WI38 (cell line): ENCODE data around the gene TTC28.

ENCODE experiments used
- H3K4me3 ChIP-seq: 2 replicates; pipeline ENCODE4 v1.5.1; 2011; ENCODE audit warnings: low read depth, mild to moderate bottlenecking, control low read depth, low read length
- TF ChIP-seq, protein P1 (sequence below): IDR thresholded peaks from 2 replicates; pipeline ENCODE4 v1.5.1; 2012; ENCODE audit warnings: low read depth, mild to moderate bottlenecking, control low read depth, low read length

The TTC28 gene

DNA sequence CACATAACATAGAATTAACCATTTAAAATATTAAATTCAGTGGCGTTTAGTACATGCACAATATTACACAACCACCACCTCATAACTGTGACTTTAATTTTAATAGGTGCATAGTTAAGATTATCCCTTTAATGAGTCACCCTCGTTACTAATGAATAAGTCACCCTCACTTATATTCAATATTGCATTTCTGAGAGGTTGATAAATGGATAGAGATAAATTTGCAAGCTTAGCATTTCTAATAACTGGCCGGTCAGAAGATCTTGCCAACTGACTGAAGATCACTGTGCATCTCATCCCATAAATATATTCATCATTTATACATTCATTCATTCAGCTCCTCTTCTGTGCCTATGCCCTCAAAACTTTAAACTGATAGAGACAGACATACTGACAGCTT lies 243.7 kb downstream of the TTC28 start:
- TF ChIP-seq, protein P1, sequence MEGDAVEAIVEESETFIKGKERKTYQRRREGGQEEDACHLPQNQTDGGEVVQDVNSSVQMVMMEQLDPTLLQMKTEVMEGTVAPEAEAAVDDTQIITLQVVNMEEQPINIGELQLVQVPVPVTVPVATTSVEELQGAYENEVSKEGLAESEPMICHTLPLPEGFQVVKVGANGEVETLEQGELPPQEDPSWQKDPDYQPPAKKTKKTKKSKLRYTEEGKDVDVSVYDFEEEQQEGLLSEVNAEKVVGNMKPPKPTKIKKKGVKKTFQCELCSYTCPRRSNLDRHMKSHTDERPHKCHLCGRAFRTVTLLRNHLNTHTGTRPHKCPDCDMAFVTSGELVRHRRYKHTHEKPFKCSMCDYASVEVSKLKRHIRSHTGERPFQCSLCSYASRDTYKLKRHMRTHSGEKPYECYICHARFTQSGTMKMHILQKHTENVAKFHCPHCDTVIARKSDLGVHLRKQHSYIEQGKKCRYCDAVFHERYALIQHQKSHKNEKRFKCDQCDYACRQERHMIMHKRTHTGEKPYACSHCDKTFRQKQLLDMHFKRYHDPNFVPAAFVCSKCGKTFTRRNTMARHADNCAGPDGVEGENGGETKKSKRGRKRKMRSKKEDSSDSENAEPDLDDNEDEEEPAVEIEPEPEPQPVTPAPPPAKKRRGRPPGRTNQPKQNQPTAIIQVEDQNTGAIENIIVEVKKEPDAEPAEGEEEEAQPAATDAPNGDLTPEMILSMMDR = no peak
- H3K4me3 ChIP-seq = no peak overlapping the region

DNA sequence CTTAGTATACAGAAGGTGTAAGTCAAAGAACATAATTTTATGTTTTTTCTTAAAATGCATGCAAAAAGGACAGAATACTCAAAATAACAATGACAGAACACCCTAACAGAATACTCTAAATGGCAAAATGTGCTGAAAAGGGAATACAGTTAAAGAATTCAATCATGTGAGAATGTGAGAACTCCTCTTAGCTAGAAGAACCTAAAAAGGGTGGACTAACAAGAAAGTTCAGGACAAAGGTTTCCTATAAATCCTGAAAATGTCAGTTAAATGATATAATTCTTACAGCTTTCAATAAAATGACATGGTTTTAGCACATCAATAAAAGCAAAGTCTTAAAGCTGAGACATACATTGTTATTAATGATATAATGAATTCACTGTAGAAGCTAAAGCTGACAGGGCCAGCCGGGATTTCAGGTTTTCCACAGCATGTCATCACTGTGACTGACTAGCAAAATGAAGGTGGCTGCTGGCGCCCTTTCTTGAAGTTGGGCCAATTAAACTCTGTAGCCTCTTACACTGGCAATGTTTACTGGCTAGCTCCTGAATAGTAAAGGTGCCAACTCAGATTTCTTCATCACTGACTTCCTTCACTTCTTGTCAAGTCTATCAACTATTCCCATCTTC lies 244.4 kb downstream of the TTC28 start:
- no peak overlapping the region for H3K4me3 ChIP-seq
- TF ChIP-seq, protein P1 = no peak

- TF ChIP-seq, protein P1 = no peak
- H3K4me3 ChIP-seq = no peak overlapping the region
These were observed 249.1 kb downstream of the TTC28 start for GRCh38 chr22:28430466-28431025.

- TF ChIP-seq, protein P1 = no peak
These were observed 249.9 kb downstream of the TTC28 start for GRCh38 chr22:28429711-28430110.

DNA sequence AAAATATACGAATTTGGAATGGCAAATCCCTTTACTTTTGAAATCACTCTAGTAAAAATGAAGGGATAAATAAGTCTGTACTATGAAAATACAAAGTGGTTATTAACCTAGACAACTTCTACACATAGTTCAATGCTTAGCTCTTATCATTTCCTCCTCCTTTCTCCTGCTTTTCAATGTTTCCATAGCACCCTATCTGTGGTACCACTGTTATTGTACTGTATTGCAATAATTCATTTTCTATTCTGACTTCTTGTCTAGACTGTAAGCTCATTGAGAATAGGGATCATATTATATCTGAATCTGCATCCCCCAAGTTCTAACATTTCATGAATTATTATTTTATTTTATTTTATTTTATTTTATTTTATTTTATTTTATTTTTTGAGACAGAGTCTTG lies 251.4 kb downstream of the TTC28 start:
- H3K4me3 ChIP-seq = no peak overlapping the region
- TF ChIP-seq, protein P1 = no peak

More at GRCh38 chr22:28429711-28430110, 249.9 kb downstream of the TTC28 start:
- H3K4me3 ChIP-seq = no peak overlapping the region

- TF ChIP-seq, protein P1 = no peak
- H3K4me3 ChIP-seq = no peak overlapping the region
These were observed 253.1 kb downstream of the TTC28 start for GRCh38 chr22:28426346-28427132.

DNA sequence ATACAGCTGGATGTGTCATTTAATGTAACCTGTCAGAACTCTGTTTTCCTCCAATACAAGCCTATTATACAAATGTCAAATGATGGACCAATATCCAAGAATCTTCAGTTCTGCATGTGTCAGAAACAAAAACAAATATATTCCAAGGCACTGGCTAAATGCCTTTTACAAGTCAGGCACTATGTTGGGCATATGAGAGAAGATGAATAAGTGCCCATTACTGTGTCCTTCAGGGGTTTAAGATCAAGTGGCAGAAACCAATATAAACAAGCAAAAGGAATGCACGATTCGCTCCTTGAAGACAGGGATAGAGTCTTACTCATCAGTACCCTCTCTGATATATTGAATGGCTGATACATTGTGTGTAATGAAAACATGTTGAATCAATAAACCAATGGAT lies 254.4 kb downstream of the TTC28 start:
- H3K4me3 ChIP-seq = no peak overlapping the region
- TF ChIP-seq, protein P1 = no peak
